HEK293 (cell line): ENCODE data around the gene ACSF2.
A peak's percentile ranks its signal among the peaks of the same experiment; 100 is the strongest.

Experiments
- AEBP2 ChIP-seq: fragments of 450-650 bp; formaldehyde crosslinking; IDR thresholded peaks from 2 replicates; pipeline ENCODE4 v1.5.1; 2016; ENCODE audit warnings: missing biosample characterization, missing genetic modification characterization, borderline replicate concordance
- BCL6B ChIP-seq: fragments of 450-650 bp; formaldehyde crosslinking; IDR thresholded peaks from 2 replicates; pipeline ENCODE4 v1.5.1; 2017; ENCODE audit warnings: missing biosample characterization, missing genetic modification characterization
- KLF16 ChIP-seq: fragments of 450-650 bp; formaldehyde crosslinking; IDR thresholded peaks from 2 replicates; pipeline ENCODE4 v1.5.1; 2017; ENCODE audit warnings: missing biosample characterization, missing genetic modification characterization
- PBX3 ChIP-seq: sonication (generic); formaldehyde crosslinking; IDR thresholded peaks from 2 replicates; pipeline ENCODE4 v1.8.1; 2022; ENCODE audit warnings: mild to moderate bottlenecking, moderate library complexity, missing genetic modification reagents
- PRDM10 ChIP-seq: fragments of 450-650 bp; formaldehyde crosslinking; IDR thresholded peaks from 2 replicates; pipeline ENCODE4 v1.5.1; 2016; ENCODE audit warnings: missing biosample characterization, missing genetic modification characterization
- SALL2 ChIP-seq: fragments of 450-650 bp; formaldehyde crosslinking; IDR thresholded peaks from 2 replicates; pipeline ENCODE4 v1.5.0; 2017; ENCODE audit warnings: missing biosample characterization, mild to moderate bottlenecking, missing genetic modification characterization, borderline replicate concordance
- SCRT1 ChIP-seq: fragments of 450-650 bp; formaldehyde crosslinking; IDR thresholded peaks from 2 replicates; pipeline ENCODE4 v1.5.1; 2016; ENCODE audit warnings: missing biosample characterization, missing genetic modification characterization, borderline replicate concordance
- TCF7L2 ChIP-seq: IDR thresholded peaks from 2 replicates; pipeline ENCODE4 v1.6.1; 2011; ENCODE audit warnings: low read depth, mild to moderate bottlenecking, inconsistent platforms, low read length, moderate library complexity, borderline replicate concordance
- YY1 ChIP-seq: fragments of 450-650 bp; formaldehyde crosslinking; IDR thresholded peaks from 2 replicates; pipeline ENCODE4 v1.5.1; 2018; ENCODE audit warnings: missing biosample characterization, missing genetic modification characterization
- ZFP3 ChIP-seq: fragments of 450-650 bp; formaldehyde crosslinking; IDR thresholded peaks from 2 replicates; pipeline ENCODE4 v1.5.1; 2016; ENCODE audit warnings: low read depth, missing biosample characterization, missing genetic modification characterization
- ZNF121 ChIP-seq: fragments of 450-650 bp; formaldehyde crosslinking; IDR thresholded peaks from 2 replicates; pipeline ENCODE4 v1.5.1; 2016; ENCODE audit warnings: missing biosample characterization, missing genetic modification characterization
- ZNF157 ChIP-seq: fragments of 450-650 bp; formaldehyde crosslinking; IDR thresholded peaks from 2 replicates; pipeline ENCODE4 v1.5.1; 2016; ENCODE audit warnings: missing biosample characterization, missing genetic modification characterization
- ZNF174 ChIP-seq: fragments of 450-650 bp; formaldehyde crosslinking; IDR thresholded peaks from 2 replicates; pipeline ENCODE4 v1.5.0; 2017; ENCODE audit warnings: missing biosample characterization, mild to moderate bottlenecking, missing genetic modification characterization
- ZNF18 ChIP-seq: fragments of 450-650 bp; formaldehyde crosslinking; IDR thresholded peaks from 2 replicates; pipeline ENCODE4 v1.5.1; 2016; ENCODE audit warnings: missing biosample characterization, missing genetic modification characterization
- ZNF214 ChIP-seq: fragments of 450-650 bp; formaldehyde crosslinking; IDR thresholded peaks from 2 replicates; pipeline ENCODE4 v1.5.1; 2017; ENCODE audit warnings: missing biosample characterization, mild to moderate bottlenecking, missing genetic modification characterization, borderline replicate concordance
- ZNF266 ChIP-seq: fragments of 450-650 bp; formaldehyde crosslinking; IDR thresholded peaks from 2 replicates; pipeline ENCODE4 v1.5.1; 2016; ENCODE audit warnings: missing biosample characterization, missing genetic modification characterization, low read depth
- ZNF292 ChIP-seq: fragments of 450-650 bp; formaldehyde crosslinking; IDR thresholded peaks from 2 replicates; pipeline ENCODE4 v1.5.1; 2016; ENCODE audit warnings: low read depth, missing biosample characterization, missing genetic modification characterization, borderline replicate concordance
- ZNF394 ChIP-seq: fragments of 450-650 bp; formaldehyde crosslinking; IDR thresholded peaks from 2 replicates; pipeline ENCODE4 v1.5.1; 2016; ENCODE audit warnings: missing biosample characterization, missing genetic modification characterization, mild to moderate bottlenecking, moderate library complexity, borderline replicate concordance
- ZNF544 ChIP-seq: fragments of 450-650 bp; formaldehyde crosslinking; IDR thresholded peaks from 2 replicates; pipeline ENCODE4 v1.5.0; 2017; ENCODE audit warnings: missing biosample characterization, missing genetic modification characterization
- ZNF549 ChIP-seq: fragments of 450-650 bp; IDR thresholded peaks from 2 replicates; pipeline ENCODE4 v1.5.1; 2018; ENCODE audit warnings: missing biosample characterization, missing genetic modification characterization, mild to moderate bottlenecking, inconsistent platforms, moderate library complexity
- ZNF560 ChIP-seq: fragments of 450-650 bp; formaldehyde crosslinking; IDR thresholded peaks from 2 replicates; pipeline ENCODE4 v1.5.1; 2017; ENCODE audit warnings: missing biosample characterization, missing genetic modification characterization, borderline replicate concordance
- ZNF571 ChIP-seq: fragments of 450-650 bp; formaldehyde crosslinking; IDR thresholded peaks from 2 replicates; pipeline ENCODE4 v1.5.0; 2017; ENCODE audit warnings: missing biosample characterization, missing genetic modification characterization
- ZNF610 ChIP-seq: fragments of 450-650 bp; formaldehyde crosslinking; IDR thresholded peaks from 2 replicates; pipeline ENCODE4 v1.5.1; 2016; ENCODE audit warnings: missing biosample characterization, missing genetic modification characterization, borderline replicate concordance
- ZNF704 ChIP-seq: fragments of 450-650 bp; formaldehyde crosslinking; IDR thresholded peaks from 2 replicates; pipeline ENCODE4 v1.5.1; 2016; ENCODE audit warnings: missing biosample characterization, missing genetic modification characterization
- ZNF837 ChIP-seq: fragments of 450-650 bp; formaldehyde crosslinking; IDR thresholded peaks from 2 replicates; pipeline ENCODE4 v1.5.1; 2016; ENCODE audit warnings: missing biosample characterization, missing genetic modification characterization
- ZSCAN18 ChIP-seq: fragments of 450-650 bp; formaldehyde crosslinking; IDR thresholded peaks from 2 replicates; pipeline ENCODE4 v1.5.1; 2016; ENCODE audit warnings: missing biosample characterization, missing genetic modification characterization

Gene ACSF2

GRCh38 chr17:50478391-50479381, 52.7 kb downstream of the ACSF2 start, which contains the start of gene RSAD1 (continued):
- TF ChIP-seq PRDM10 (tag by site-specific recombination): no peak
- no peak for TF ChIP-seq ZNF266
- TF ChIP-seq KLF16 (tag by site-specific recombination): no peak
- no peak for TF ChIP-seq ZNF18 (tag by site-specific recombination)
- TF ChIP-seq ZFP3 (tag by site-specific recombination): no peak
- no peak for TF ChIP-seq ZSCAN18 (tag by site-specific recombination)
- no peak for TF ChIP-seq ZNF214 (tag by site-specific recombination)
- no peak for TF ChIP-seq ZNF292
- TF ChIP-seq ZNF157 (tag by site-specific recombination): no peak
- no peak for TF ChIP-seq ZNF560
- TF ChIP-seq AEBP2 (tag by site-specific recombination): no peak
- no peak for TF ChIP-seq ZNF837 (tag by site-specific recombination)
- peak; percentile 79; the same call in 1 of the 2 replicates for TF ChIP-seq YY1 (tag by site-specific recombination)
- TF ChIP-seq ZNF571 (tag by site-specific recombination): no peak
- no peak; the same call in 1 of the 2 replicates for TF ChIP-seq ZNF549 (tag by site-specific recombination)
- no peak for TF ChIP-seq BCL6B (tag by site-specific recombination)
- TF ChIP-seq PBX3 (CRISPR knock-in tag): peak; percentile 90; the same call in 1 of the 2 replicates
- no peak for TF ChIP-seq ZNF121 (tag by site-specific recombination)
- TF ChIP-seq ZNF544 (tag by site-specific recombination): no peak
- TF ChIP-seq ZNF704 (tag by site-specific recombination): no peak
- no peak for TF ChIP-seq ZNF394 (tag by site-specific recombination)
- no peak for TF ChIP-seq SALL2
- TF ChIP-seq ZNF174 (tag by site-specific recombination): no peak
- TF ChIP-seq SCRT1 (tag by site-specific recombination): no peak
- TF ChIP-seq ZNF610 (tag by site-specific recombination): no peak
- no peak for TF ChIP-seq TCF7L2
